Endothelial cell of coronary artery (primary cell): ENCODE measurements around the gene MEX3B. TPM values are rescaled to one million over a fixed set of nuclear protein-coding genes. Genes with fewer than 3 reads are reported as not detected.

ENCODE experiments used
- total RNA-seq: library from RNA; depleted of rRNA; stranded (reverse); fragments of >200 nt; gene quantifications from 2 replicates; pipeline ENCODE4 v1.2.3, GENCODE V29; 2014

The MEX3B gene
- 10.4 and 12.4 TPM in 2 replicates for total RNA-seq

DNA sequence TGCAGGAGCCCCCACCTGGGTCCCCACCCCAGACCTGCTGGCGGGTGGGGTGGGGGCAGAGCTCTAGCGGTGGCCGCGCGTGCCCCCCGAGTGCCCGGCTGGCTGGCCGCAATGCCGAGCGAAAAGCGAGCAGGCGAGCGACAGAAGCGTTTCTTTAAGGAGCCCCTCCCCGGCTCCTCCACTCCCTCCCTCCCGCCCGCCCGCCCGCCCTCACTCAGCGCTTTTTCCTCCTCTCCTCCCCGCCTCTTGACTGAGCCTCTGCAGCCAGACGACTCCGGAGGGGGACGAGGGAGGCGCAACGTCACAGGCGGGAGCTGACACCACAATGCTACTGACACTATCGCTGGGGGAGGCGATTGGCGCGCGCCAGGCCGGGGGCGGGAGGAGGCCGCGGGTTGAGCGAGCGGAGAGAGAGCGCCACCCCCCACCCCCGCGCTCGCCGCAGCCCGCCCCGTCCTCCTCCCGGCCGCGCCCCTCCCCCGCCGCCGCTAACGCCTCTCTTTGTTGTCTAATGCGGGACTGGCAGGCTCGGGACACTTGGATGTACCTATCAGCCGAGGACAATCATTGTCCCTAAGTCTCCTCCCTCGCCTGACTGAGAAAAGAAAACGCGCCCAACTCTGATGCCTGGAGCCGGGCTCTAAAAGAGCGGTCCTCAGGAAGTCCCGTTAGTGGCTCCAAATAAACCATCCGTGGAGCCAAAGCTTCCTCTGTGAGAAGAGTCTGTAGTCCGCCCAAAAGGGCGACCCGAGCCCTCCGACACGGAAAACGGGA is at the start of gene MEX3B:
Gene MEX3B (minus strand): TSS at position 127 of the 774 bp plus-strand sequence. CDS start 313 bp downstream, outside the sequence.

Other genes starting within 250 kb of the MEX3B start
- gene EFL1, start 216.7 kb upstream of the MEX3B start, total RNA-seq: 21.9 and 31.2 TPM in 2 replicates
- 0.19 and 0.36 TPM in 2 replicates for gene SAXO2, start 216.8 kb upstream of the MEX3B start, total RNA-seq